DOHH2 (cell line): ENCODE results near the gene P4HB.

Experiments
- CTCF ChIP-seq: fragments of 200-600 bp; sonication (generic); IDR thresholded peaks from one replicate; pipeline ENCODE4 v1.5.1; 2014; ENCODE audit warnings: antibody characterized with exemption, mild to moderate bottlenecking, low read depth, low read length; ENCODE audit not compliant: poor library complexity, severe bottlenecking
- EZH2phosphoT487 ChIP-seq: fragments of 200-600 bp; sonication (generic); IDR thresholded peaks from 2 replicates; pipeline ENCODE4 v1.6.1; 2017; ENCODE audit warnings: borderline replicate concordance, mild to moderate bottlenecking, antibody characterized with exemption, low read length, moderate library complexity, mixed read lengths

- TF ChIP-seq EZH2phosphoT487 (no peak), CTCF (peak; percentile 86)
Measured at GRCh38 chr17:81869221-81870130, 9.1 kb upstream of the P4HB start.
